ENCODE data around the gene NRIP2.

The NRIP2 gene

GRCh38 chr12:2824541-2824940 is 10.3 kb downstream of the NRIP2 start:
- Histone ChIP-seq H3K4me1 (ENCODE audit: control insufficient read depth, low read length) (no peaks in the 10 kb centered on the region), H3K4me3 (ENCODE audit: low read length) (no peak overlapping the region), H3K4me2 (ENCODE audit: low read length) (no peak overlapping the region), H3F3A (ENCODE audit: control insufficient read depth, insufficient read depth) (no peaks in the 10 kb centered on the region), H3K9me3 (ENCODE audit: control insufficient read depth, insufficient read depth, low read length) (no peaks in the 10 kb centered on the region), H3K27me3 (ENCODE audit: control insufficient read depth, low read length) (no peaks in the 10 kb centered on the region), H4K20me1 (ENCODE audit: control insufficient read depth, insufficient read depth, low read depth, low read length) (no peaks in the 10 kb centered on the region), H3K27ac (ENCODE audit: low read depth, low read length) (no peak overlapping the region), H3K9me2 (replicated peaks; ENCODE audit: control insufficient read depth, low read length) (no peaks in the 10 kb centered on the region), H3K79me2 (ENCODE audit: control insufficient read depth, low read length) (no peaks in the 10 kb centered on the region), H3K36me3 (ENCODE audit: control insufficient read depth, low read length) (peaks cover 89% of the 10 kb centered on the region)
- TF ChIP-seq EZH2phosphoT487 (IDR thresholded peaks at IDR 0.05; ENCODE audit: borderline replicate concordance, low read length) (no peak), CTCF (IDR thresholded peaks at IDR 0.05; ENCODE audit: low read depth, low read length, poor library complexity, severe bottlenecking) (no peak)

DNA sequence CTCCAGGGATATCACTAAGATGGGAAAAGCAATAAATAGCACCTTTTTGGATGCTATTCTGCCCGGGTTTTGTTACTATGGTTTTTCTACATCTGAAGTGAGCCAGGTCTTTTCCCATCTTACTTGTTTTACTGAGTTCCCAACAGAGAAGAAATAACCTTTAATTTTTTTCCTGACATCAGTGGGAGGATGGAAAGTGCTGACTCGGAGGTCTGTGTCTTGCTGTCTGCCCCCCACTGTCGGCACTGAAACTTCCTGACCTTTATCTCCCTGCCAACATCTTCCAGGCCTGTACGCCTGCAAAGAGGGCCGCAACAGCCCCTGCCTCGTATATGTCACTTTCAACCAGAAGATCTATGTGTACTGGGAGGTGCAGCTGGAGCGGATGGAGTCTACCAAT is 11.4 kb downstream of the NRIP2 start:
- Histone ChIP-seq H3K27ac (ENCODE audit: low read depth, low read length) (no peak overlapping the region), H3K4me2 (ENCODE audit: low read length) (no peak overlapping the region), H3K79me2 (ENCODE audit: control insufficient read depth, low read length) (no peaks in the 10 kb centered on the region), H3K9me2 (replicated peaks; ENCODE audit: control insufficient read depth, low read length) (no peaks in the 10 kb centered on the region), H3K4me3 (ENCODE audit: low read length) (no peak overlapping the region), H3K27me3 (ENCODE audit: control insufficient read depth, low read length) (no peaks in the 10 kb centered on the region), H3K36me3 (ENCODE audit: control insufficient read depth, low read length) (peaks cover 89% of the 10 kb centered on the region), H4K20me1 (ENCODE audit: control insufficient read depth, insufficient read depth, low read depth, low read length) (no peaks in the 10 kb centered on the region), H3K4me1 (ENCODE audit: control insufficient read depth, low read length) (no peaks in the 10 kb centered on the region), H3K9me3 (ENCODE audit: control insufficient read depth, insufficient read depth, low read length) (no peaks in the 10 kb centered on the region), H3F3A (ENCODE audit: control insufficient read depth, insufficient read depth) (no peaks in the 10 kb centered on the region)
- TF ChIP-seq EZH2phosphoT487 (IDR thresholded peaks at IDR 0.05; ENCODE audit: borderline replicate concordance, low read length) (no peak), CTCF (IDR thresholded peaks at IDR 0.05; ENCODE audit: low read depth, low read length, poor library complexity, severe bottlenecking) (no peak)

DNA sequence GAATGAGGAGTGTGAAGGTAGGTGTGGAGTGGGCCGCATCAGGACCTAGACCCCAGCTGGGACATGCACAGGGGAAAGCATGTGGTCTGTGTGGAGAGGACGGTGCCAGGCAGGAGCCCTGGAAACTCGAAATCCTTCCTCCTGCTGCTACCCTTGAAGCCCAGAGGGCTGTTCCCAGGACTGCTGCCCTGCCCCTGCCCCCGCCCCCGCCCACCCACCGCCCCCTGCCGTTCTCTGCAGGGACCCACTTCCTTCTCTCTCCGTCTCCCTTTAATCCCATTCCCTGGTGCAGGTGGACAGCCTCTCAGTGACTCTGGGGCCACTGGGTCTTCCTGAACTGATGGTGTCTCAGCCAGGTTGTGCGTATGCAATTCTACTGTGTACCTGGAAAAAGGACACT is 14.4 kb downstream of the NRIP2 start:
- H3K36me3 ChIP-seq (ENCODE audit: control insufficient read depth, low read length): peaks cover 79% of the 10 kb centered on the region
- no peaks in the 10 kb centered on the region for H3F3A ChIP-seq (ENCODE audit: control insufficient read depth, insufficient read depth)
- no peak overlapping the region for H3K27ac ChIP-seq (ENCODE audit: low read depth, low read length)
- no peaks in the 10 kb centered on the region for H3K4me1 ChIP-seq (ENCODE audit: control insufficient read depth, low read length)
- no peaks in the 10 kb centered on the region for H4K20me1 ChIP-seq (ENCODE audit: control insufficient read depth, insufficient read depth, low read depth, low read length)
- H3K9me3 ChIP-seq (ENCODE audit: control insufficient read depth, insufficient read depth, low read length): no peaks in the 10 kb centered on the region
- peaks cover 12% of the 10 kb centered on the region for H3K79me2 ChIP-seq (ENCODE audit: control insufficient read depth, low read length)
- H3K4me2 ChIP-seq (ENCODE audit: low read length): no peak overlapping the region
- H3K4me3 ChIP-seq (ENCODE audit: low read length): no peak overlapping the region
- no peak for TF ChIP-seq CTCF (IDR thresholded peaks at IDR 0.05; ENCODE audit: low read depth, low read length, poor library complexity, severe bottlenecking)
- no peak for TF ChIP-seq EZH2phosphoT487 (IDR thresholded peaks at IDR 0.05; ENCODE audit: borderline replicate concordance, low read length)
- no peaks in the 10 kb centered on the region for H3K9me2 ChIP-seq (replicated peaks; ENCODE audit: control insufficient read depth, low read length)
- H3K27me3 ChIP-seq (ENCODE audit: control insufficient read depth, low read length): no peaks in the 10 kb centered on the region

DNA sequence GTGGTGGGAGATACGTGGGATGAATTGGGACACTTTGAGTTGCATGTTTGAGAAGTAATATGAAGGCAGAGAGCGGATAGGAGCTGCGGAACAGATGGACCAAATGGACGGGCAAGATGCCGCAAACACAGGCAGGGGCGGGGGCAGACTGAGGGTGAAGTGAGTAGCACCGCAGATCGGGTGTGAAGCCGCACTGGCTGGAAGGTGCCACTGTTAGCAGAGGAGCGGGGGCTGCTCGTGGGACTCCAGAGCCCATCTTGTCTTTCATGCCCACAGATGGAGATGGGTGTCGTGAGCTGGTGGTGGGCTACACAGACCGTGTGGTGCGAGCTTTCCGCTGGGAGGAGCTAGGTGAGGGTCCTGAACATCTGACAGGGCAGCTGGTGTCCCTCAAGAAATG is 15.0 kb downstream of the NRIP2 start:
- Histone ChIP-seq H3K79me2 (ENCODE audit: control insufficient read depth, low read length) (peaks cover 19% of the 10 kb centered on the region), H4K20me1 (ENCODE audit: control insufficient read depth, insufficient read depth, low read depth, low read length) (no peaks in the 10 kb centered on the region), H3F3A (ENCODE audit: control insufficient read depth, insufficient read depth) (no peaks in the 10 kb centered on the region), H3K4me2 (ENCODE audit: low read length) (no peak overlapping the region), H3K27me3 (ENCODE audit: control insufficient read depth, low read length) (no peaks in the 10 kb centered on the region), H3K9me3 (ENCODE audit: control insufficient read depth, insufficient read depth, low read length) (no peaks in the 10 kb centered on the region), H3K36me3 (ENCODE audit: control insufficient read depth, low read length) (peaks cover 78% of the 10 kb centered on the region), H3K4me1 (ENCODE audit: control insufficient read depth, low read length) (peaks cover 4% of the 10 kb centered on the region; the same call in 1 of the 2 replicates), H3K4me3 (ENCODE audit: low read length) (no peak overlapping the region), H3K9me2 (replicated peaks; ENCODE audit: control insufficient read depth, low read length) (no peaks in the 10 kb centered on the region), H3K27ac (ENCODE audit: low read depth, low read length) (no peak overlapping the region)
- TF ChIP-seq EZH2phosphoT487 (IDR thresholded peaks at IDR 0.05; ENCODE audit: borderline replicate concordance, low read length) (no peak), CTCF (IDR thresholded peaks at IDR 0.05; ENCODE audit: low read depth, low read length, poor library complexity, severe bottlenecking) (no peak)
